GM19328 (cell line): ENCODE results near the gene UQCRHL.

Source experiments
- ATAC-seq: cut with Tn5 transposase; IDR thresholded peaks from one replicate; pipeline ENCODE4 v1.9.1; 2021; ENCODE audit warnings: mild to moderate bottlenecking, moderate library complexity; ENCODE audit not compliant: unreplicated experiment

UQCRHL gene

DNA sequence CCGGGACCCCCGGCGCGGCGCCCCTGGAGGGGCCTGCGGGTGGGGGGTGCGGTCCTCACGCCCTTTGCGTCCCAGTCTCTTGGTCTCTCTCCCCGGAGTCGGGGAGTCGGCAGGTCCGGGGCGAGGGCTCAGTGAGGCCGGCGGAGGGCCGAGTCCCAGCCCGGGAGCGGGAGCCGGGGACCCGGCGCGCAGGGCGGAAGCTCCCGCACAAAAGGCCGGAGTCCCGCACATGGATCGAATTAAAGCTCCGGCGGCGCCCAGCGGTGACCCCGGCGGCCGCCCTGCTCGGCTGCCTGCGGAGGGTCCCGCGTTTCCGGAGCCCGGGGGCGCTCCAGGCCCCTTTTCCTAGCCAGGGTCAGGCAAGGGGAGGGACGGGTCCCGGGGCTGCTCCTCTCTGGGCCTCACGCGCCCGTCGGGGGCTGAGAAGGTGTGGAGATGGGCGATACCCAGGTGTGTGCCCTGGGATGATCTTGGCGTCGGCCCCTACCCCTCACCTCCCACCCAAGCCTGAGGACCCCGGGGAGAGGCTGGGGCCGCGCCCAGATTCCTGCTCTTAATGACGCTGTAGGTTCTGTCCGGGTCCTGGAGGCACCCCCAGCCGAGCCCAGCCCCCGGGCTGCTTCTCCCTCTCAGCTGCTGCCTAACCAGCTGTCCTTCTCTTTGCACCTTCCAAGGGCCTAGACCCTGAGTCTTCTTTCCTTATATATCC is 48.3 kb downstream of the UQCRHL start:
- ATAC-seq, result no peak

DNA sequence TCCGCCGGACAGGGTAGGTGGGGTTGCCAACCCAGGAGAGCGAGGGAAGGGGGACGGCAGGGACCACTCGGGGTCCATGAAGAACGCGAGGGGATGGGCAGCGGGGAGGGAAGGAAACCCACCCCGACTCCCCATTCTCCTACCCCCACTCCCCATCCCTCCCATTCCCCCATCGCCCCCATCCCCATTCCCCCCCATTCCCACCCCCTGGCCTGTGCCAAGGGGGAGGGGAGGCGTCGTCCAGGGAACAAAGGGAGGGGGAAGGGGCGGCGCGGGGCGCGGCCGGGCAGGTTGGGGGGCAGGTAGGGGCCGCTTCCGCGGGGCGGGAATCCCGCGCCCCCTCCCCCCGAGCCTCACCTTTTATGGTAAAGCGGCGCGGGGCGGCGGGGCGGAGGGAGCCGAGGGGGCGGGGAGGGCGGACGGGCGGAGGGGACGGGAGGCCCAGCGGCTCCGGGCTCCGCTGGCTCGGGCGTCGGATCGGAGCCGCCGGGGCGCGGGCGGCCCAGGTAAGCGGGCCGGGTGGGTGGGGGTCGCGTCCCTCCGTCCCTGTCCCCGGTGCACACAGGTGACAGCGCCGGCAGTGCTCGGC is 49.0 kb downstream of the UQCRHL start, which contains the start of gene FBLIM1:
Gene FBLIM1, plus strand, starts transcription at position 453 of the 589 bp plus-strand sequence. CDS start 6,189 bp downstream, outside the sequence.
- no peak for ATAC-seq

DNA sequence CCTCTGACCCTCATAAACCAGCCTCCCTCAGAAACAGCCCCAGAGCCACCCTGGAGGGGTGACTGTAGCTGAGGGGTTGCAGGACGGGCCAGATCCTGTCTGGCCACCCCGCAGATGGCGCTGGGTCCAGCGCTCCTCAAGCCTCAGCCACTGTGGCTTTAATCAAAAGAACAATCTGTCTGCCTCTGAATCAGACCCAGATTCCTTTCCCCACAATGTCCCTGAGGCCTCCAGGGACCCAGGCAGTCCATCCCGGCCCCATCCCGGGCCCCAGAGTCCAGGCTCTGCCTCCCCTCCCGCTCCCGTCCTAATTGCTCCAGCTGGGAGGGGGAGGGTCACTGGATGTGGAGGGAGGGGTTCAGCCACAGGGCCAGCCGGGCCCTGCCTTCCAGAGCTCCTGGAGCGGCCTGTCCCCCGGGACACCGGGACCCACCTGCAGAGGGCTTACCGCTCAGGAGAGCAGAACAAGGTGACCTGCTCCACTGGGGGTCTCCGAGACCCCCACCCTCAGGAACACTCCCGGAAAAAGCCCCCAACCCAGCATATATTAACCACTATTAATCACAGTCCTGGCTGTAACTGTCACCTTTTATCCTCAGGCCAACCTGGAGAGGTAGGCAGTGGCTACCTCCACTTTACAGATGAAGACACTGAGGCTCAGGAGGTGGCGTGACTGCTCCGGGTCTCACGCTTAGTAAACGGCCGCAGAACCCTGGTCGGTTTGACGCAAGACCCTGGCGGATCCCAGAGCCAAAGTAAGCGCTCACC is 49.7 kb downstream of the UQCRHL start:
- no peak for ATAC-seq
